Neutrophil (primary cell): Measurements from ENCODE around the gene PDE4D.

Source experiments
- H3K27ac ChIP-seq: fragments of 200-600 bp; sonication (generic); 2 replicates; pipeline ENCODE4 v1.5.1; 2016; ENCODE audit warnings: mild to moderate bottlenecking, moderate library complexity
- H3K27me3 ChIP-seq: fragments of 200-600 bp; sonication (generic); 2 replicates; pipeline ENCODE4 v1.6.0; 2016; ENCODE audit warnings: mild to moderate bottlenecking
- H3K36me3 ChIP-seq: fragments of 200-600 bp; sonication (generic); 2 replicates; pipeline ENCODE4 v1.5.1; 2017
- H3K4me1 ChIP-seq, 2 experiments: fragments of 200-600 bp in 1 of 2; sonication (generic) in 1 of 2; 1 replicate in 1 of 2; 2 replicates in 1 of 2; pipeline versions ENCODE4 v1.5.1 to v1.6.1; 2013 to 2016; ENCODE audit warnings: low read depth in 1 of 2, low read length in 1 of 2, mild to moderate bottlenecking in 1 of 2, moderate library complexity in 1 of 2; ENCODE audit not compliant: control insufficient read depth in 1 of 2, insufficient read depth in 1 of 2
- H3K4me3 ChIP-seq, 2 experiments: fragments of 200-600 bp in 1 of 2; sonication (generic) in 1 of 2; 1 replicate in 1 of 2; 2 replicates in 1 of 2; pipeline ENCODE4 v1.5.1; 2013 to 2016; ENCODE audit warnings: low read depth in 1 of 2, low read length in 1 of 2, mild to moderate bottlenecking in 1 of 2, moderate library complexity in 1 of 2
- H3K9me3 ChIP-seq: fragments of 200-600 bp; sonication (generic); 2 replicates; pipeline ENCODE4 v1.5.1; 2016
- CTCF ChIP-seq: fragments of 200-600 bp; sonication (generic); IDR thresholded peaks from 2 replicates; pipeline ENCODE4 v1.5.1; 2016; ENCODE audit warnings: antibody characterized with exemption

PDE4D gene

GRCh38 chr5:59833448-59833847, 60.1 kb downstream of the PDE4D start:
- H3K9me3 ChIP-seq, result no peaks in the 10 kb centered on the region
- no peak overlapping the region for H3K27ac ChIP-seq
- H3K27me3 ChIP-seq, result no peaks in the 10 kb centered on the region
- no peak overlapping the region for H3K4me3 ChIP-seq
- TF ChIP-seq CTCF, result no peak
- no peaks in the 10 kb centered on the region for H3K36me3 ChIP-seq
- H3K4me1 ChIP-seq, result no peaks in the 10 kb centered on the region

GRCh38 chr5:59832577-59833301, 60.8 kb downstream of the PDE4D start:
- H3K36me3 ChIP-seq, result no peaks in the 10 kb centered on the region
- no peaks in the 10 kb centered on the region for H3K9me3 ChIP-seq
- no peaks in the 10 kb centered on the region for H3K4me1 ChIP-seq
- no peak overlapping the region for H3K27ac ChIP-seq
- TF ChIP-seq CTCF, result no peak
- no peaks in the 10 kb centered on the region for H3K27me3 ChIP-seq
- no peak overlapping the region for H3K4me3 ChIP-seq

GRCh38 chr5:59831326-59832010, 62.1 kb downstream of the PDE4D start:
- no peak overlapping the region for H3K4me3 ChIP-seq
- H3K27me3 ChIP-seq, result no peaks in the 10 kb centered on the region
- H3K4me1 ChIP-seq, result no peaks in the 10 kb centered on the region
- TF ChIP-seq CTCF, result no peak
- H3K36me3 ChIP-seq, result no peaks in the 10 kb centered on the region
- no peaks in the 10 kb centered on the region for H3K9me3 ChIP-seq
- H3K27ac ChIP-seq, result no peak overlapping the region

GRCh38 chr5:59830536-59831200, 62.9 kb downstream of the PDE4D start:
- Histone ChIP-seq H3K27me3 (no peaks in the 10 kb centered on the region), H3K4me3 (no peak overlapping the region)
- TF ChIP-seq CTCF, result no peak

GRCh38 chr5:59829922-59830321, 63.6 kb downstream of the PDE4D start:
- H3K4me3 ChIP-seq, result no peak overlapping the region

More at GRCh38 chr5:59830536-59831200, 62.9 kb downstream of the PDE4D start:
- no peaks in the 10 kb centered on the region for H3K9me3 ChIP-seq
- no peaks in the 10 kb centered on the region for H3K4me1 ChIP-seq
- H3K36me3 ChIP-seq, result no peaks in the 10 kb centered on the region
- H3K27ac ChIP-seq, result no peak overlapping the region

More at GRCh38 chr5:59829922-59830321, 63.6 kb downstream of the PDE4D start:
- Histone ChIP-seq H3K4me1 (no peaks in the 10 kb centered on the region), H3K27ac (no peak overlapping the region), H3K9me3 (no peaks in the 10 kb centered on the region), H3K27me3 (no peaks in the 10 kb centered on the region), H3K36me3 (no peaks in the 10 kb centered on the region)
- TF ChIP-seq CTCF, result no peak
